Skeletal muscle tissue (tissue), 5 donors: ENCODE results near the gene BLMH. TPM values are rescaled to one million over a fixed set of nuclear protein-coding genes. Genes with fewer than 3 reads are reported as not detected.
A peak's percentile ranks its signal among the peaks of the same experiment; 100 is the strongest.
"Not testable (repeated sequence)": the region's sequence is repeated elsewhere in the genome, so short reads cannot be mapped to it uniquely, and the experiment has no call there.

Experiments used
- H3K27ac ChIP-seq: one replicate; pipeline ENCODE4 v1.7.0; 2013; ENCODE audit warnings: mild to moderate bottlenecking, low read depth, low read length, inconsistent platforms
- H3K27me3 ChIP-seq, 3 donors: one replicate each; pipeline ENCODE4 v1.7.0; 2013; ENCODE audit warnings: low read length in 3 of 3; ENCODE audit not compliant: control insufficient read depth in 3 of 3, insufficient read depth in 3 of 3
- H3K36me3 ChIP-seq, 3 donors: one replicate each; pipeline ENCODE4 v1.7.0; 2013; ENCODE audit warnings: low read length in 3 of 3; ENCODE audit not compliant: control insufficient read depth in 3 of 3, insufficient read depth in 3 of 3
- H3K4me1 ChIP-seq, 3 donors: one replicate each; pipeline ENCODE4 v1.7.0; 2013; ENCODE audit warnings: low read length in 3 of 3, mild to moderate bottlenecking in 3 of 3; ENCODE audit not compliant: control insufficient read depth in 3 of 3, insufficient read depth in 3 of 3
- H3K4me3 ChIP-seq, 3 donors: one replicate each; pipeline ENCODE4 v1.7.0; 2013; ENCODE audit warnings: low read length in 3 of 3
- H3K9ac ChIP-seq, 3 donors: one replicate each; pipeline ENCODE4 v1.7.0; 2013; ENCODE audit warnings: low read length in 3 of 3, mild to moderate bottlenecking in 3 of 3, moderate library complexity in 2 of 3, low read depth in 1 of 3
- H3K9me3 ChIP-seq, 3 donors: one replicate each; pipeline ENCODE4 v1.7.0; 2013; ENCODE audit warnings: low read length in 3 of 3; ENCODE audit not compliant: control insufficient read depth in 3 of 3
- small RNA-seq: library from RNA; depleted of rRNA; stranded (forward); fragments of <200 nt; gene quantifications from one replicate; pipeline ENCODE3, GENCODE V24; 2014
- total RNA-seq: library from RNA; depleted of rRNA; stranded (reverse); fragments of >200 nt; gene quantifications from one replicate; pipeline ENCODE4 v1.2.3, GENCODE V29; 2014
- donor health status: Osteomylitis.

The BLMH gene
- total RNA-seq, 1 donor from 2014 or later, result 37.1 TPM

- not testable (repeated sequence) for H3K36me3 ChIP-seq, H3K4me3 ChIP-seq, H3K4me1 ChIP-seq, H3K9me3 ChIP-seq, H3K9ac ChIP-seq, H3K27ac ChIP-seq
- H3K27me3 ChIP-seq, result peaks cover 0 to 14% (median 11%) of the 10 kb centered on the region in 3 donors
These were observed 91.1 kb downstream of the BLMH start for GRCh38 chr17:30200656-30201055.

GRCh38 chr17:30200106-30200505 is 91.6 kb downstream of the BLMH start:
- no peak overlapping the region for H3K4me3 ChIP-seq
- no peaks in the 10 kb centered on the region for H3K36me3 ChIP-seq
- H3K4me1 ChIP-seq, result no peaks in the 10 kb centered on the region
- peaks cover 0 to 14% (median 11%) of the 10 kb centered on the region in 3 donors for H3K27me3 ChIP-seq
- no peak overlapping the region for H3K9ac ChIP-seq
- H3K27ac ChIP-seq, result no peak overlapping the region
- H3K9me3 ChIP-seq, result no peaks in the 10 kb centered on the region

DNA sequence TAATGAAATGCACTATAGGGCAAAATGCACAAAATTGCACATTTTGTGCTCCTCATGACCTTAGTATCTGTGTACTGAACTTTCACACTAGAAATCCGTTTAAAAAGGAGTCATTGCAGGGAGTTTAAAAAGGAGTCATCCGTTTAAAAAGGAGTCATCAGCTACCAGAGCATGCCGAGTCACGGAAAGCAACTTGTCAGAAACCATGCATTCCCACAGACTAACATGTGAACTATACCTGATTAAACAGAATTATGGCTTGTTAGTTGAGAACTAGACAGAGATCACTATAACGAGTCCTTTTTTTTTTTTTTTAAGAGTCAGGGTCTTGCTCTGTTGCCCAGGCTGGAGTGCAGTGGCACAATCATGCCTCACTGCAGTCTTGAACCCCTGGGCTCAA is 92.1 kb downstream of the BLMH start:
- H3K9ac ChIP-seq, result no peak overlapping the region
- no peaks in the 10 kb centered on the region for H3K36me3 ChIP-seq
- no peaks in the 10 kb centered on the region for H3K9me3 ChIP-seq
- H3K27ac ChIP-seq, result no peak overlapping the region
- H3K4me3 ChIP-seq, result no peak overlapping the region
- H3K27me3 ChIP-seq, result peaks cover 0 to 12% (median 9%) of the 10 kb centered on the region in 3 donors
- no peaks in the 10 kb centered on the region for H3K4me1 ChIP-seq

Small RNAs within 50 kb of the gene (small RNA-seq; reads per million reads assigned to genes)
- gene RF00154 (14.2 reads per million, percentile 93 among the genes with 10 or more reads in this experiment), gene RNU6-1267P (not detected)

Other genes with a start within 250 kb of the BLMH start
- gene NSRP1, start 175.1 kb downstream of the BLMH start, total RNA-seq, result 7.8 TPM
- 1.6 TPM for gene SLC6A4, start 56.2 kb downstream of the BLMH start, total RNA-seq
- gene TMIGD1, start 42.1 kb upstream of the BLMH start, total RNA-seq, result not detected
- gene CPD, start 87.0 kb upstream of the BLMH start, total RNA-seq, result 41.8 TPM
- 24.5 TPM for gene GOSR1, start 185.5 kb upstream of the BLMH start, total RNA-seq